ENCODE measurements around the gene PPP3R2. TPM values are rescaled to one million over a fixed set of nuclear protein-coding genes. Genes with fewer than 3 reads are reported as not detected.

Gene PPP3R2
- total and polyA plus RNA-seq, 3 donors from 2014 or later, result 18.0 to 241 (median 22.8) TPM

GRCh38 chr9:101628173-101628572, 33.4 kb upstream of the PPP3R2 start:
- H3K9me3 ChIP-seq, result no peaks in the 10 kb centered on the region
- DNase-seq, result no peak
- no peaks in the 10 kb centered on the region for H3K4me1 ChIP-seq
- WGBS, 2 donors, result 65 to 69% methylated on average over 4 of the region's 4 CpGs
- H3K27ac ChIP-seq, result no peak overlapping the region
- no peaks in the 10 kb centered on the region for H3K27me3 ChIP-seq
- no peak overlapping the region for H3K4me3 ChIP-seq
- no peaks in the 10 kb centered on the region for H3K36me3 ChIP-seq (ENCODE audit: low read depth, missing control alignments)
- intact Hi-C loops (cut with DNase I; ENCODE audit: low total_unique reads), result no loop called here
- TF ChIP-seq POLR2A (IDR thresholded peaks at IDR 0.05) (no peak), CTCF (IDR thresholded peaks at IDR 0.05) (no peak)

GRCh38 chr9:101626295-101626694, 31.5 kb upstream of the PPP3R2 start:
- H3K27me3 ChIP-seq, result no peaks in the 10 kb centered on the region
- no peaks in the 10 kb centered on the region for H3K9me3 ChIP-seq
- H3K4me1 ChIP-seq, result no peaks in the 10 kb centered on the region
- DNase-seq, result no peak
- TF ChIP-seq POLR2A (IDR thresholded peaks at IDR 0.05) (no peak), CTCF (IDR thresholded peaks at IDR 0.05) (no peak)
- H3K36me3 ChIP-seq (ENCODE audit: low read depth, missing control alignments), result no peaks in the 10 kb centered on the region
- no peak overlapping the region for H3K27ac ChIP-seq
- intact Hi-C loops (cut with DNase I; ENCODE audit: low total_unique reads), result no loop called here
- H3K4me3 ChIP-seq, result no peak overlapping the region
- 83 to 84% methylated on average over 1 of the region's 1 CpG for WGBS, 2 donors

GRCh38 chr9:101625876-101626275, 31.1 kb upstream of the PPP3R2 start:
- Histone ChIP-seq H3K4me1 (no peaks in the 10 kb centered on the region), H3K27me3 (no peaks in the 10 kb centered on the region), H3K36me3 (ENCODE audit: low read depth, missing control alignments) (no peaks in the 10 kb centered on the region), H3K4me3 (no peak overlapping the region), H3K27ac (no peak overlapping the region), H3K9me3 (no peaks in the 10 kb centered on the region)
- intact Hi-C loops (cut with DNase I; ENCODE audit: low total_unique reads), result no loop called here
- no peak for DNase-seq
- TF ChIP-seq POLR2A (IDR thresholded peaks at IDR 0.05), result no peak
- TF ChIP-seq CTCF (IDR thresholded peaks at IDR 0.05), result no peak
- 97% methylated on average over 2 of the region's 2 CpGs for WGBS, 2 donors

- H3K4me3 ChIP-seq, result no peak overlapping the region
- no peak for TF ChIP-seq CTCF (IDR thresholded peaks at IDR 0.05)
- no peak for TF ChIP-seq POLR2A (IDR thresholded peaks at IDR 0.05)
- no peak for DNase-seq
- H3K4me1 ChIP-seq, result no peaks in the 10 kb centered on the region
- 96 to 97% methylated on average over 1 of the region's 1 CpG for WGBS, 2 donors
- H3K36me3 ChIP-seq (ENCODE audit: low read depth, missing control alignments), result no peaks in the 10 kb centered on the region
- intact Hi-C loops (cut with DNase I; ENCODE audit: low total_unique reads), result no loop called here
- H3K27ac ChIP-seq, result no peak overlapping the region
- H3K27me3 ChIP-seq, result no peaks in the 10 kb centered on the region
- no peaks in the 10 kb centered on the region for H3K9me3 ChIP-seq
Observed at GRCh38 chr9:101620452-101620851, 25.7 kb upstream of the PPP3R2 start.

- Histone ChIP-seq H3K9me3 (no peaks in the 10 kb centered on the region), H3K36me3 (ENCODE audit: low read depth, missing control alignments) (no peaks in the 10 kb centered on the region), H3K27ac (no peak overlapping the region), H3K4me3 (no peak overlapping the region), H3K27me3 (no peaks in the 10 kb centered on the region), H3K4me1 (no peaks in the 10 kb centered on the region)
- intact Hi-C loops (cut with DNase I; ENCODE audit: low total_unique reads), result no loop called here
- DNase-seq, result no peak
- TF ChIP-seq POLR2A (IDR thresholded peaks at IDR 0.05), result no peak
- TF ChIP-seq CTCF (IDR thresholded peaks at IDR 0.05), result no peak
Observed at GRCh38 chr9:101618698-101619097, 23.9 kb upstream of the PPP3R2 start.
